A549 (cell line): ENCODE measurements around the gene EDIL3. TPM values are rescaled to one million over a fixed set of nuclear protein-coding genes. Genes with fewer than 3 reads are reported as not detected.

ENCODE experiments used
- ATAC-seq, 2 experiments: fragments of 200-7000 bp in 1 of 2; fragments of >200 bp in 1 of 2; cut with Nextera tagmentation in 1 of 2; cut with Tn5 transposase in 1 of 2; 3 replicates each; pipeline versions ENCODE4 v1.8.0 to v1.9.1; 2018 to 2020; ENCODE audit warnings: mild to moderate bottlenecking in 1 of 2, moderate library complexity in 1 of 2
- CTCF ChIA-PET: fragments of 300-600 bp; sonication (Branson Sonifier 250); formaldehyde crosslinking; extraction: SDS; loops from one replicate; lab custom pipeline; 2021; ENCODE audit warnings: antibody characterized with exemption, inconsistent platforms; lab: Yijun Ruan, JAX
- POLR2A ChIA-PET: fragments of 350-600 bp; formaldehyde crosslinking; extraction: SDS; loops from one replicate; lab custom pipeline; 2021; ENCODE audit warnings: antibody characterized with exemption, inconsistent platforms; lab: Yijun Ruan, JAX
- DNase-seq, 2 experiments: peaks; one replicate each; pipeline versions ENCODE4 v3.0.0 to v3.0.0-alpha.2; 2011 to 2016; ENCODE audit warnings: low read depth in 1 of 2, low spot score in 1 of 2
- FAIRE-seq: peaks from 2 replicates; lab custom pipeline; 2011; peaks lifted over from hg19 to GRCh38; lab: Jason Lieb, UNC
- H3K27ac ChIP-seq, 2 experiments: fragments of >200 bp; sonication (Bioruptor Twin); formaldehyde crosslinking; 3 replicates each; pipeline ENCODE4 v1.5.1; 2016 to 2017
- H3K4me1 ChIP-seq: fragments of >200 bp; sonication (Bioruptor Twin); formaldehyde crosslinking; 3 replicates; pipeline ENCODE4 v1.6.1; 2016
- H3K4me2 ChIP-seq: fragments of >200 bp; sonication (Bioruptor Twin); formaldehyde crosslinking; 3 replicates; pipeline ENCODE4 v1.6.1; 2016
- H3K4me3 ChIP-seq: fragments of >200 bp; sonication (Bioruptor Twin); formaldehyde crosslinking; 3 replicates; pipeline ENCODE4 v1.5.1; 2016
- H3K9me3 ChIP-seq: fragments of >200 bp; sonication (Bioruptor Twin); formaldehyde crosslinking; 3 replicates; pipeline ENCODE4 v1.6.1; 2016
- CBX2 ChIP-seq: fragments of 200-600 bp; sonication (generic); IDR thresholded peaks from 2 replicates; pipeline ENCODE4 v1.6.1; 2016; ENCODE audit warnings: low read depth, mild to moderate bottlenecking, borderline replicate concordance
- CEBPB ChIP-seq, 2 experiments: fragments of >200 bp in 1 of 2; sonication (Bioruptor Twin) in 1 of 2; formaldehyde crosslinking in 1 of 2; IDR thresholded peaks; 2 replicates each; pipeline ENCODE4 v1.6.1; 2012 to 2016
- CHD4 ChIP-seq: fragments of 200-600 bp; sonication (generic); IDR thresholded peaks from 2 replicates; pipeline ENCODE4 v1.6.1; 2016; ENCODE audit warnings: antibody characterized with exemption, mild to moderate bottlenecking, borderline replicate concordance
- EHF ChIP-seq: fragments of 250-450 bp; sonication (Bioruptor Pico); IDR thresholded peaks from 2 replicates; pipeline ENCODE4 v1.5.0; 2020; ENCODE audit warnings: mild to moderate bottlenecking
- EHMT2 ChIP-seq: fragments of 200-600 bp; sonication (generic); IDR thresholded peaks from 2 replicates; pipeline ENCODE4 v1.6.1; 2016; ENCODE audit warnings: antibody characterized with exemption, low read depth, mild to moderate bottlenecking, moderate library complexity
- HDAC2 ChIP-seq: fragments of 200-600 bp; sonication (generic); IDR thresholded peaks from 2 replicates; pipeline ENCODE4 v1.6.1; 2016
- HEYL ChIP-seq: fragments of 250-450 bp; sonication (Bioruptor Pico); IDR thresholded peaks from 2 replicates; pipeline ENCODE4 v1.8.0; 2021; ENCODE audit warnings: mild to moderate bottlenecking, moderate library complexity
- HOXA7 ChIP-seq: fragments of 250-450 bp; sonication (Bioruptor Pico); IDR thresholded peaks from 2 replicates; pipeline ENCODE4 v1.5.0; 2020; ENCODE audit warnings: mild to moderate bottlenecking, moderate library complexity
- HOXB5 ChIP-seq: fragments of 250-450 bp; sonication (Bioruptor Pico); IDR thresholded peaks from 2 replicates; pipeline ENCODE4 v1.5.0; 2020; ENCODE audit warnings: mild to moderate bottlenecking, moderate library complexity
- JUN ChIP-seq, 2 experiments: fragments of >200 bp; sonication (Bioruptor Twin); formaldehyde crosslinking; IDR thresholded peaks; 2 replicates in 1 of 2; 3 replicates in 1 of 2; pipeline ENCODE4 v1.6.1; 2016 to 2017
- KDM5A ChIP-seq: fragments of 200-600 bp; sonication (generic); IDR thresholded peaks from 2 replicates; pipeline ENCODE4 v1.6.1; 2016; ENCODE audit warnings: antibody characterized with exemption, mild to moderate bottlenecking
- NFE2L2 ChIP-seq: fragments of 150-350 bp; conservative IDR thresholded peaks from 2 replicates; pipeline ENCODE4 v1.6.1; 2014; ENCODE audit warnings: low read length
- NR3C1 ChIP-seq: fragments of >200 bp; sonication (Bioruptor Twin); formaldehyde crosslinking; IDR thresholded peaks from 3 replicates; pipeline ENCODE4 v1.6.1; 2017
- POLR2A ChIP-seq: IDR thresholded peaks from 2 replicates; pipeline ENCODE4 v1.6.1; 2012; ENCODE audit warnings: mild to moderate bottlenecking, low read length
- RAD21 ChIP-seq, 2 experiments: fragments of >200 bp in 1 of 2; sonication (Bioruptor Twin) in 1 of 2; formaldehyde crosslinking in 1 of 2; IDR thresholded peaks in 1 of 2; conservative IDR thresholded peaks in 1 of 2; 2 replicates in 1 of 2; 3 replicates in 1 of 2; pipeline ENCODE4 v1.6.1; 2012 to 2018; ENCODE audit warnings: inconsistent platforms in 1 of 2
- RFX5 ChIP-seq: fragments of 450-650 bp; IDR thresholded peaks from 2 replicates; pipeline ENCODE4 v1.7.1; 2014; ENCODE audit warnings: antibody characterized with exemption, mild to moderate bottlenecking, moderate library complexity
- SMC3 ChIP-seq: fragments of >200 bp; sonication (Bioruptor Twin); formaldehyde crosslinking; IDR thresholded peaks from 3 replicates; pipeline ENCODE4 v1.6.1; 2018; ENCODE audit warnings: inconsistent platforms
- TFCP2L1 ChIP-seq: fragments of 250-450 bp; sonication (Bioruptor Pico); IDR thresholded peaks from 2 replicates; pipeline ENCODE4 v1.5.0; 2021; ENCODE audit warnings: mild to moderate bottlenecking
- WGBS: methylation state at CpG from one replicate; pipeline ENCODE4 v1.1.6; 2017; ENCODE audit errors: missing lambda C conversion rate; 5-methylcytosine and 5-hydroxymethylcytosine counted together
- polyA plus RNA-seq, 4 experiments: library from polyadenylated mRNA; depleted of rRNA in 3 of 4; stranded (reverse); fragments of >200 nt; fragmentation: RNase III in 1 of 4; extraction: RNeasy Plus Mini Kit Qiagen cat#74134 plus additional on column Dnase treatment in 1 of 4; gene quantifications; 2 replicates in 3 of 4; 3 replicates in 1 of 4; pipeline ENCODE4 v1.2.3, GENCODE V29; 2011 to 2017
- TF ChIP-seq, protein P1 (sequence below): IDR thresholded peaks from 2 replicates; pipeline ENCODE4 v1.6.1; 2012
- TF ChIP-seq, protein P2 (sequence below): IDR thresholded peaks from 2 replicates; pipeline ENCODE4 v1.6.1; 2012
- TF ChIP-seq, protein P3 (sequence below): fragments of 250-450 bp; sonication (Bioruptor Pico); IDR thresholded peaks from 2 replicates; pipeline ENCODE4 v1.5.0; 2020; ENCODE audit warnings: low read depth, mild to moderate bottlenecking, moderate library complexity
- TF ChIP-seq, protein P4 (sequence below): fragments of >200 bp; sonication (Bioruptor Twin); formaldehyde crosslinking; IDR thresholded peaks from 3 replicates; pipeline ENCODE4 v1.5.1; 2016

The EDIL3 gene
- polyA plus RNA-seq, 2 of the 4 experiments (the other 2 are of a cell fraction), result 0.12 to 0.14 TPM

DNA sequence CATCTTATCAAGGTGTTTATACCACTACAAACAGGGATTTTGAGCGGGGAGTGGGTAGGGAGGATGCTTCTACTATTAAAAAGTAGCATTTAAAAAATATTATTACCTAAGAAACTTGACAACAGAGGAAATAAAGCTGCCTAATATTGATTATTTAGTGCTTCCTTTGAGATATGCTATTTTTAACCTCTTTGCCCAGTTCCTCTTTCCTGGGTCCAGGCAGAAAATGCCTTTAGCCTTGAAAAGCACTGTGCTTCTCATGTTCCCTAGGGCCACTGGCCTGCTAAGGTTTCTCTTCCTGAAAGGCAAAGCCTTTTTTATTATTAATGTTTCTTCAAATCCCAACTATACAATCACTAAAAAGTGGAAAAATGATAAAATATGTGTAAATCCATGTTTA lies 446.8 kb downstream of the EDIL3 start:
- Histone ChIP-seq H3K4me2 (no peak overlapping the region), H3K27ac (no peak overlapping the region), H3K4me1 (no peaks in the 10 kb centered on the region), H3K4me3 (no peak overlapping the region), H3K9me3 (no peaks in the 10 kb centered on the region)
- ChIA-PET POLR2A (no interaction called here), CTCF (no interaction called here)
- 11% methylated on average over 1 of the region's 1 CpG for WGBS
- no peak for ATAC-seq
- no peak for DNase-seq
- no peak for FAIRE-seq
- TF ChIP-seq, protein P1, sequence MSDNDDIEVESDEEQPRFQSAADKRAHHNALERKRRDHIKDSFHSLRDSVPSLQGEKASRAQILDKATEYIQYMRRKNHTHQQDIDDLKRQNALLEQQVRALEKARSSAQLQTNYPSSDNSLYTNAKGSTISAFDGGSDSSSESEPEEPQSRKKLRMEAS, result no peak
- TF ChIP-seq KDM5A (no peak), NFE2L2 (no peak), HOXA7 (CRISPR knock-in tag) (no peak), RAD21 (conservative IDR thresholded peaks at IDR 0.05 in 1 of 2, IDR thresholded peaks at IDR 0.05 in 1 of 2) (no peak), EHMT2 (no peak), NR3C1 (no peak), CHD4 (no peak)
- TF ChIP-seq, protein P2, sequence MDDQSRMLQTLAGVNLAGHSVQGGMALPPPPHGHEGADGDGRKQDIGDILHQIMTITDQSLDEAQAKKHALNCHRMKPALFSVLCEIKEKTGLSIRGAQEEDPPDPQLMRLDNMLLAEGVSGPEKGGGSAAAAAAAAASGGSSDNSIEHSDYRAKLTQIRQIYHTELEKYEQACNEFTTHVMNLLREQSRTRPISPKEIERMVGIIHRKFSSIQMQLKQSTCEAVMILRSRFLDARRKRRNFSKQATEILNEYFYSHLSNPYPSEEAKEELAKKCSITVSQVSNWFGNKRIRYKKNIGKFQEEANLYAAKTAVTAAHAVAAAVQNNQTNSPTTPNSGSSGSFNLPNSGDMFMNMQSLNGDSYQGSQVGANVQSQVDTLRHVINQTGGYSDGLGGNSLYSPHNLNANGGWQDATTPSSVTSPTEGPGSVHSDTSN, result no peak

DNA sequence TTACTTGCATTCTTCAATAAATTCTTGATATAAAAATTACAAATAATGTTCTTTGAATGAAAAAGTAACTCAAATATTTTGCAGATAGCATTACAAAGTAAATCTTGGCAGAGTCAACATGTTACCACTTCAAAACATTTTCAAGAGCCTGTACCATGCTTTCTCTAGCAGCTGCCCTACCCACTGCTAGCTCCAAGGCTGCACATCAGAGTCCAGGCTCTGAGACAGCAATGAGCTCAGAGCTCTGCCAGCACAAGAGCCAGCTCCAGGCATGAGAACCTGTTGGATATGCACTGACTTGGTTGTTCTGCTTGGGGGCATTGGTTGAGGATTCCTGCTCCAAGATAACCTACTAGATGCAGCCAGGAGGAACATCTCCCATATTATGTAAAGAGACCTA lies 452.7 kb downstream of the EDIL3 start:
- Histone ChIP-seq H3K4me1 (no peaks in the 10 kb centered on the region), H3K4me2 (no peak overlapping the region), H3K4me3 (no peak overlapping the region), H3K27ac (no peak overlapping the region), H3K9me3 (no peaks in the 10 kb centered on the region)
- ChIA-PET CTCF (no interaction called here), POLR2A (no interaction called here)
- FAIRE-seq (no peak), DNase-seq (no peak), ATAC-seq (no peak)
- TF ChIP-seq HOXB5 (CRISPR knock-in tag) (no peak), TFCP2L1 (no peak), EHMT2 (no peak), HEYL (CRISPR knock-in tag) (no peak), RFX5 (no peak), CBX2 (no peak), POLR2A (no peak), RAD21 (conservative IDR thresholded peaks at IDR 0.05 in 1 of 2, IDR thresholded peaks at IDR 0.05 in 1 of 2) (no peak), JUN (IDR thresholded peaks at IDR 0.05) (no peak), HDAC2 (no peak), CEBPB (IDR thresholded peaks at IDR 0.05) (no peak)
- TF ChIP-seq, protein P3, sequence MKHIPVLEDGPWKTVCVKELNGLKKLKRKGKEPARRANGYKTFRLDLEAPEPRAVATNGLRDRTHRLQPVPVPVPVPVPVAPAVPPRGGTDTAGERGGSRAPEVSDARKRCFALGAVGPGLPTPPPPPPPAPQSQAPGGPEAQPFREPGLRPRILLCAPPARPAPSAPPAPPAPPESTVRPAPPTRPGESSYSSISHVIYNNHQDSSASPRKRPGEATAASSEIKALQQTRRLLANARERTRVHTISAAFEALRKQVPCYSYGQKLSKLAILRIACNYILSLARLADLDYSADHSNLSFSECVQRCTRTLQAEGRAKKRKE (CRISPR knock-in tag), result no peak

DNA sequence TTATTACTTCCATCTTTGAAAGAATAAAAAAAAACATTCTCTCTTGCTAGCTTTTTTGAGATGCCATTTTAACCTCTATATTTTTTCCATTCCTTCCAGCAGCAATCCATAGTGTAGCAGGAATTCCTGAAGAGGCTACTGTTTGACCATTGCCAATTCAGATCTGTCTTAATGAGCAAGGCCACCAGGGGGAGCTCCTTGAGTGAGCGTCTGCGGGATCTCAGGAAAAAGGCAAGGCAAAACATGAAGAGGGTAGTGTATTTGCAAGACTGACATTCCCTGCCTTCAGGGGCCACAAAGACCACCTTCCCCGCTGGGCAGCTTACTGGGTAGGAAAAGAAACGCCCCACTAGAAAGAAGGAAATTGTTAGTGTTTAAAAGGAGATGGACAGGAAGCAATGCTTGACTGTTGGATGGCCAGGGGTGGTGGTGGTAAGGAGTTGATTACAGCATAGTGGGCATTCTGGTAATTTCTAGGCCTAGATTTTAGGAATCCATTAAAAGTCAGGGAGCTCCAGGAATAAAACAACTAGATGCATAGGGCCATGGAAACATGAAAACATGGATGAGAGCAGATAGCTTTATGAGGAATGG lies 457.4 kb downstream of the EDIL3 start:
- Histone ChIP-seq H3K4me3 (no peak overlapping the region), H3K9me3 (no peaks in the 10 kb centered on the region), H3K4me2 (no peak overlapping the region), H3K4me1 (no peaks in the 10 kb centered on the region), H3K27ac (no peak overlapping the region)
- ChIA-PET CTCF (interaction anchor here (0.6 to 2.5 kb wide), 19 partner anchors 10 to 1261 kb away, joined by 3 to 7 read pairs (median 3); no protein-coding TSS in a partner anchor), POLR2A (no interaction called here)
- TF ChIP-seq, protein P4, sequence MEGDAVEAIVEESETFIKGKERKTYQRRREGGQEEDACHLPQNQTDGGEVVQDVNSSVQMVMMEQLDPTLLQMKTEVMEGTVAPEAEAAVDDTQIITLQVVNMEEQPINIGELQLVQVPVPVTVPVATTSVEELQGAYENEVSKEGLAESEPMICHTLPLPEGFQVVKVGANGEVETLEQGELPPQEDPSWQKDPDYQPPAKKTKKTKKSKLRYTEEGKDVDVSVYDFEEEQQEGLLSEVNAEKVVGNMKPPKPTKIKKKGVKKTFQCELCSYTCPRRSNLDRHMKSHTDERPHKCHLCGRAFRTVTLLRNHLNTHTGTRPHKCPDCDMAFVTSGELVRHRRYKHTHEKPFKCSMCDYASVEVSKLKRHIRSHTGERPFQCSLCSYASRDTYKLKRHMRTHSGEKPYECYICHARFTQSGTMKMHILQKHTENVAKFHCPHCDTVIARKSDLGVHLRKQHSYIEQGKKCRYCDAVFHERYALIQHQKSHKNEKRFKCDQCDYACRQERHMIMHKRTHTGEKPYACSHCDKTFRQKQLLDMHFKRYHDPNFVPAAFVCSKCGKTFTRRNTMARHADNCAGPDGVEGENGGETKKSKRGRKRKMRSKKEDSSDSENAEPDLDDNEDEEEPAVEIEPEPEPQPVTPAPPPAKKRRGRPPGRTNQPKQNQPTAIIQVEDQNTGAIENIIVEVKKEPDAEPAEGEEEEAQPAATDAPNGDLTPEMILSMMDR, result peak; percentile 68
- no peak for TF ChIP-seq EHF (CRISPR knock-in tag)
- peak; percentile 67 for TF ChIP-seq SMC3
- TF ChIP-seq RAD21 (conservative IDR thresholded peaks at IDR 0.05 in 1 of 2, IDR thresholded peaks at IDR 0.05 in 1 of 2), result peak; percentile 63
- DNase-seq (peak; percentile 16 to 53), ATAC-seq (peak; percentile 47 to 75; a peak in 3 of 6 replicates), FAIRE-seq (no peak)
- 3% methylated on average over 4 of the region's 4 CpGs for WGBS
